ENCODE data around the gene C19orf47.

GRCh38 chr19:40331052-40331451 is 17.1 kb downstream of the C19orf47 start:
- TF ChIP-seq CTCF (conservative IDR thresholded peaks at IDR 0.05) (no peak), ZFX (IDR thresholded peaks at IDR 0.05) (no peak)
